KMS-11 (cell line): ENCODE measurements around the gene PRCD.

Experiments used
- H2AFZ ChIP-seq: fragments of 200-600 bp; sonication (generic); 2 replicates; pipeline ENCODE4 v1.6.1; 2016; ENCODE audit warnings: antibody characterized with exemption, mixed run types, low read depth
- H3K27ac ChIP-seq: fragments of 200-600 bp; sonication (generic); 2 replicates; pipeline ENCODE4 v1.6.1; 2016; ENCODE audit warnings: mild to moderate bottlenecking, mixed run types
- H3K27me3 ChIP-seq: fragments of 200-600 bp; sonication (generic); 2 replicates; pipeline ENCODE4 v1.6.1; 2017; ENCODE audit warnings: mild to moderate bottlenecking, low read depth, mixed run types, moderate library complexity; ENCODE audit not compliant: insufficient read depth
- H3K36me3 ChIP-seq: fragments of 200-600 bp; sonication (generic); 2 replicates; pipeline ENCODE4 v1.6.1; 2017; ENCODE audit warnings: mild to moderate bottlenecking, mixed run types; ENCODE audit not compliant: insufficient read depth
- H3K4me1 ChIP-seq: fragments of 200-600 bp; sonication (generic); 2 replicates; pipeline ENCODE4 v1.6.1; 2016; ENCODE audit warnings: mild to moderate bottlenecking, low read depth, mixed run types; ENCODE audit not compliant: poor library complexity, severe bottlenecking
- H3K4me2 ChIP-seq: fragments of 200-600 bp; sonication (generic); 2 replicates; pipeline ENCODE4 v1.7.0; 2016; ENCODE audit warnings: mild to moderate bottlenecking, mixed run types
- H3K4me3 ChIP-seq: fragments of 200-600 bp; sonication (generic); IDR thresholded peaks from 2 replicates; pipeline ENCODE4 v1.6.1; 2017; ENCODE audit warnings: low read depth, low read length, mixed read lengths; ENCODE audit not compliant: insufficient read depth
- H3K79me2 ChIP-seq: fragments of 200-600 bp; sonication (generic); 2 replicates; pipeline ENCODE4 v1.6.1; 2016; ENCODE audit warnings: low read depth, mixed run types; ENCODE audit not compliant: insufficient read depth
- H3K9ac ChIP-seq: fragments of 200-600 bp; sonication (generic); 2 replicates; pipeline ENCODE4 v1.6.1; 2016; ENCODE audit warnings: mild to moderate bottlenecking, mixed run types
- H4K20me1 ChIP-seq: fragments of 200-600 bp; sonication (generic); 2 replicates; pipeline ENCODE4 v1.6.1; 2016; ENCODE audit warnings: mild to moderate bottlenecking, mixed run types; ENCODE audit not compliant: insufficient read depth
- CTCF ChIP-seq: fragments of 200-600 bp; sonication (generic); conservative IDR thresholded peaks from 2 replicates; pipeline ENCODE4 v1.6.1; 2017; ENCODE audit warnings: low read depth, mild to moderate bottlenecking, antibody characterized with exemption, low read length, moderate library complexity, mixed read lengths

PRCD gene

GRCh38 chr17:76570457-76570856 lies 30.6 kb downstream of the PRCD start:
- H3K4me1 ChIP-seq = peaks cover 24% of the 10 kb centered on the region
- H3K36me3 ChIP-seq = no peaks in the 10 kb centered on the region
- no peaks in the 10 kb centered on the region for H3K79me2 ChIP-seq
- H3K4me3 ChIP-seq = no peak overlapping the region
- H3K27ac ChIP-seq = no peak overlapping the region
- H3K9ac ChIP-seq = no peak overlapping the region
- TF ChIP-seq CTCF = no peak
- no peak overlapping the region for H2AFZ ChIP-seq
- H4K20me1 ChIP-seq = 0 out of 2 replicates have a peak, but pooled peaks cover 6% of the 10 kb centered on the region
- H3K27me3 ChIP-seq = no peaks in the 10 kb centered on the region
- no peak overlapping the region for H3K4me2 ChIP-seq

DNA sequence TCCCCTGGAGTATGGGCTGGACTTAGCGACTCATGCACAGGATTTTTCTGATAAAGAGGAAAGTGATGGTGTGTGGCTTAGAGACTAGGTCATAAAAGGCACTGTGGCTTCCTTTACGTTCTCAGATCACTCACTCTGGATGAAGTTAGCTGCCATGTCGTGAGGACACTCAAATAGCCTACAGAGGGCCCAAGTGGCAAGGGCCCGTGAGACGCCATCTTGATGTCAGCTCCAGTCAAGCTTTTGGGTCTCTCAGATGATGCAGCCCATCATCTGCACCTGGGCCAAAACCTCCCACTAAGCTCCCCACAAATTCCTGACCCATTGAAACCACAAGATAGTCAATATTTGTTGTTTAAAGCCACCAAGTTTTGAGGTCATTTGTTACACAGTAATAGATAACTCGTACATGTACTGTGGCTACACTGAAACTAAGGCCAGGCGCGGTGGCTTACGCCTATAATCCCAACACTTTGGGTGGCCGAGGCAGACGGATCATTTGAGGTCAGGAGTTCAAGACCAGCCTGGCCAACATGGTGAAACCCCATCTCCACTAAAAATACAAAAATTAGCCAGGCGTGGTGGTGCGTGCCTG lies 31.1 kb downstream of the PRCD start:
- H3K4me3 ChIP-seq = no peak overlapping the region
- H3K9ac ChIP-seq = no peak overlapping the region
- H3K4me2 ChIP-seq = no peak overlapping the region
- H3K27ac ChIP-seq = no peak overlapping the region
- H3K36me3 ChIP-seq = no peaks in the 10 kb centered on the region
- H3K79me2 ChIP-seq = no peaks in the 10 kb centered on the region
- H3K27me3 ChIP-seq = no peaks in the 10 kb centered on the region
- H2AFZ ChIP-seq = no peak overlapping the region
- no peak for TF ChIP-seq CTCF
- H3K4me1 ChIP-seq = peaks cover 19% of the 10 kb centered on the region
- H4K20me1 ChIP-seq = 0 out of 2 replicates have a peak, but pooled peaks cover 2% of the 10 kb centered on the region

- Histone ChIP-seq H4K20me1 (no peaks in the 10 kb centered on the region), H3K36me3 (no peaks in the 10 kb centered on the region), H2AFZ (no peak overlapping the region), H3K4me3 (no peak overlapping the region), H3K79me2 (no peaks in the 10 kb centered on the region), H3K4me1 (peaks cover 5% of the 10 kb centered on the region), H3K4me2 (no peak overlapping the region), H3K27ac (no peak overlapping the region), H3K27me3 (no peaks in the 10 kb centered on the region), H3K9ac (no peak overlapping the region)
- TF ChIP-seq CTCF = no peak
These were observed 32.5 kb downstream of the PRCD start for GRCh38 chr17:76572201-76572910.

GRCh38 chr17:76573096-76573495 lies 33.3 kb downstream of the PRCD start:
- Histone ChIP-seq H2AFZ (no peak overlapping the region), H3K4me1 (no peaks in the 10 kb centered on the region), H3K4me2 (no peak overlapping the region), H3K27me3 (no peaks in the 10 kb centered on the region), H3K9ac (no peak overlapping the region), H3K36me3 (no peaks in the 10 kb centered on the region), H3K4me3 (no peak overlapping the region), H3K27ac (no peak overlapping the region), H4K20me1 (no peaks in the 10 kb centered on the region), H3K79me2 (no peaks in the 10 kb centered on the region)
- no peak for TF ChIP-seq CTCF
